ENCODE measurements around the gene PDE4C.

The PDE4C gene

GRCh38 chr19:18233224-18233825, 7.1 kb upstream of the PDE4C start:
- TF ChIP-seq CTCF (IDR thresholded peaks at IDR 0.05; ENCODE audit: insufficient read depth, low read length, missing control alignments), result no peak
- ChIA-PET POLR2A (no interaction called here), CTCF (interaction anchor here (0.8 to 2.9 kb wide), 8 partner anchors 9 to 120 kb away, joined by 3 to 17 read pairs (median 4); a partner anchor contains a TSS)
- DNase-seq (ENCODE audit: low read depth, low spot score), result no peak
- H3K4me3 ChIP-seq (ENCODE audit: low read depth, low read length), result no peak overlapping the region

GRCh38 chr19:18232540-18233223, 6.4 kb upstream of the PDE4C start:
- ChIA-PET POLR2A (no interaction called here), CTCF (interaction anchor here (0.8 to 2.0 kb wide), 11 partner anchors 8 to 120 kb away, joined by 3 to 12 read pairs (median 3); a partner anchor contains a TSS)
- no peak for DNase-seq (ENCODE audit: low read depth, low spot score)
- no peak for TF ChIP-seq CTCF (IDR thresholded peaks at IDR 0.05; ENCODE audit: insufficient read depth, low read length, missing control alignments)
- H3K4me3 ChIP-seq (ENCODE audit: low read depth, low read length), result no peak overlapping the region

- DNase-seq (ENCODE audit: low read depth, low spot score), result no peak
- H3K4me3 ChIP-seq (ENCODE audit: low read depth, low read length), result no peak overlapping the region
- CTCF ChIA-PET, result interaction anchor here (0.9 to 2.0 kb wide), 7 partner anchors 8 to 63 kb away, joined by 3 to 12 read pairs (median 3); no protein-coding TSS in a partner anchor
- no peak for TF ChIP-seq CTCF (IDR thresholded peaks at IDR 0.05; ENCODE audit: insufficient read depth, low read length, missing control alignments)
- POLR2A ChIA-PET, result no interaction called here
Measured at GRCh38 chr19:18231775-18232174, 5.5 kb upstream of the PDE4C start.

GRCh38 chr19:18230941-18231734, 4.9 kb upstream of the PDE4C start:
- no peak overlapping the region for H3K4me3 ChIP-seq (ENCODE audit: low read depth, low read length)
- POLR2A ChIA-PET, result no interaction called here
- CTCF ChIA-PET, result interaction anchor here (1.0 to 1.9 kb wide), 7 partner anchors 9 to 63 kb away, joined by 3 to 12 read pairs (median 6); no protein-coding TSS in a partner anchor

GRCh38 chr19:18229915-18230314, 3.7 kb upstream of the PDE4C start:
- TF ChIP-seq CTCF (IDR thresholded peaks at IDR 0.05; ENCODE audit: insufficient read depth, low read length, missing control alignments), result no peak
- CTCF ChIA-PET, result interaction anchor here (0.8 to 1.6 kb wide), 3 partner anchors 10 to 22 kb away, joined by 3 to 7 read pairs (median 6); no protein-coding TSS in a partner anchor
- POLR2A ChIA-PET, result no interaction called here
- no peak overlapping the region for H3K4me3 ChIP-seq (ENCODE audit: low read depth, low read length)
- DNase-seq (ENCODE audit: low read depth, low spot score), result no peak

More at GRCh38 chr19:18230941-18231734, 4.9 kb upstream of the PDE4C start:
- TF ChIP-seq CTCF (IDR thresholded peaks at IDR 0.05; ENCODE audit: insufficient read depth, low read length, missing control alignments), result no peak
- DNase-seq (ENCODE audit: low read depth, low spot score), result no peak
